Peyer's patch (tissue), 4 donors: Measurements from ENCODE around the gene CD300LB. TPM values are rescaled to one million over a fixed set of nuclear protein-coding genes. Genes with fewer than 3 reads are reported as not detected.

Source experiments
- DNase-seq, 3 donors: peaks; one replicate each; pipeline ENCODE4 v3.0.0-alpha.2; 2017 to 2019
- H3K27ac ChIP-seq, 4 donors: fragments of 200-600 bp; sonication (generic); one replicate each; pipeline ENCODE4 v1.5.1; 2016 to 2019
- H3K27me3 ChIP-seq, 2 donors: fragments of 200-600 bp; sonication (generic); one replicate each; pipeline ENCODE4 v1.5.1; 2019
- H3K36me3 ChIP-seq, 3 donors: fragments of 200-600 bp; sonication (generic); one replicate each; pipeline ENCODE4 v1.5.1; 2016 to 2019
- H3K4me1 ChIP-seq, 4 donors: fragments of 200-600 bp; sonication (generic); one replicate each; pipeline ENCODE4 v1.5.1; 2016 to 2019
- H3K4me3 ChIP-seq, 4 donors: fragments of 200-600 bp; sonication (generic); 1 replicate in 3 of 4; 2 replicates in 1 of 4; pipeline ENCODE4 v1.5.1; 2016 to 2019; ENCODE audit warnings: mild to moderate bottlenecking in 1 of 4
- H3K9me3 ChIP-seq, 4 donors: fragments of 200-600 bp; sonication (generic); one replicate each; pipeline ENCODE4 v1.5.1; 2016 to 2019; ENCODE audit warnings: mild to moderate bottlenecking in 1 of 4
- CTCF ChIP-seq, 6 experiments: fragments of 450-650 bp in 4 of 6; fragments of 200-600 bp in 2 of 6; sonication (generic) in 1 of 6; IDR thresholded peaks; one replicate each; pipeline ENCODE4 v1.5.1; 2017 to 2019; ENCODE audit warnings: antibody characterized with exemption in 6 of 6, mild to moderate bottlenecking in 3 of 6, moderate library complexity in 1 of 6
- POLR2A ChIP-seq, 2 donors: fragments of 450-650 bp; IDR thresholded peaks; one replicate each; pipeline ENCODE4 v1.5.1; 2017; ENCODE audit warnings: antibody characterized with exemption in 2 of 2, mild to moderate bottlenecking in 2 of 2, moderate library complexity in 2 of 2
- total RNA-seq, 4 donors: library from RNA; depleted of rRNA; stranded (reverse); fragments of >200 nt; gene quantifications; one replicate each; pipeline ENCODE4 v1.1.0, GENCODE V29; 2016

CD300LB gene
- total RNA-seq, 4 donors from 2014 or later, result not detected

DNA sequence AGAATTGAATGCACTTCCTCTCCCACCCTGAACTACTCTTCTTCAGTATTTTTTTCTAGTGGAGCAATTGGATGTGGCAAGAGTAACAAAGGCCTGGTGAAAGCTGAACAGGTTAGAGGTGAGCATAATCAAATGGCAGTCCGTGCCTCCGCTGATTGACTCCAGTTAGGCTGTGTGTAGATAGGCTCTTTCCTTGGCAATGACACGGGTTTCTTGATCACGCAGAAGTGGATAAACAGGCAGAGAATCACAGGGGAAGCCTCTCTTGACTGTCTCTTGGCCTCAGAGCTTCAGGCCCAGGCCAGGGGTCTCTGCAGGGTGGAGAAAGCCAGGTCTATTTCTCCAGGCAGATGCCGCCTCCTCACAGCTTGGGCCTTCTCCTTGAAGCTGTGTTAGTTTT, 4.2 kb downstream of the CD300LB start:
- Histone ChIP-seq H3K4me1 (no peaks in the 10 kb centered on the region), H3K9me3 (no peaks in the 10 kb centered on the region), H3K36me3 (no peaks in the 10 kb centered on the region), H3K4me3 (no peak overlapping the region), H3K27ac (no peak overlapping the region), H3K27me3 (no peaks in the 10 kb centered on the region)
- no peak for TF ChIP-seq CTCF (IDR thresholded peaks at IDR 0.05)
- TF ChIP-seq POLR2A (IDR thresholded peaks at IDR 0.05), result no peak
- DNase-seq, result peak in 1 of 3 donors; percentile 14

DNA sequence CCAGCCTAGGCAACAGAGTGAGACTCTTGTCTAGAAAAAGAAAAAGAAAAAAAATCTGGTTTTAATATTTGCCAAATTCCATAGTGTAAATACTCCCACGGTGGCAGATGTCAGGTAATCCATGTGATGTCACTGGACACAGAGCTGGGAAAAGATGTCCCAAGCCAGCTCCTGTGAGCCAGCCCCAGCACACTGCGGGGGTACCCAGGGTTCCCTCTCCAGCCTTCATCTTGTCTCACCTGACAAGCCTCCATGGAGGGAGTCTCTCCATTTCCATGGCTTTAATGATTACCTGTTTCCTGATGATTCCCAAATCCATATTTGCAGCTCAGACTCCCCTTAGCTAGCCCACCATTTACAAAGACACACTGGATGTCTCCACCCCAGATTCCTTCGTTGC, 4.6 kb downstream of the CD300LB start:
- Histone ChIP-seq H3K4me3 (no peak overlapping the region), H3K36me3 (no peaks in the 10 kb centered on the region), H3K27ac (no peak overlapping the region), H3K4me1 (no peaks in the 10 kb centered on the region), H3K9me3 (no peaks in the 10 kb centered on the region), H3K27me3 (no peaks in the 10 kb centered on the region)
- TF ChIP-seq CTCF (IDR thresholded peaks at IDR 0.05) (no peak), POLR2A (IDR thresholded peaks at IDR 0.05) (no peak)
- no peak for DNase-seq

- H3K27ac ChIP-seq, result no peak overlapping the region
Measured at GRCh38 chr17:74525781-74526288, 5.4 kb downstream of the CD300LB start.

DNA sequence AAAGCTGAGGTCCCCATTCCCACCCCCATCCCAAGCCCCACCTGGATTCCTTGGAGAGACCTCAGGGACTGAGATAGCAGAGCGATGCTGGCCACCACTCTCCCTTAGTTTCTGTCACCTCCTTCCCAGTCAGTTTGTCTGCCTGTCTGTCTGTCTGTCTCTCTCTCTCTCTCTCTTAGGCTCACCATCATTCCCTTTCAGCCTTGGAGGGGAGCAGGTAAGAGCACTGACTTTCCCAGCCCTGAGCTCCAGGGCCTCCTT, 5.9 kb downstream of the CD300LB start:
- Histone ChIP-seq H3K27ac (no peak overlapping the region), H3K4me1 (no peaks in the 10 kb centered on the region)
- no peak for DNase-seq

More at GRCh38 chr17:74525781-74526288, 5.4 kb downstream of the CD300LB start:
- no peaks in the 10 kb centered on the region for H3K27me3 ChIP-seq
- H3K4me3 ChIP-seq, result no peak overlapping the region
- H3K9me3 ChIP-seq, result no peaks in the 10 kb centered on the region
- peak in 1 of 3 donors; percentile 25 for DNase-seq
- TF ChIP-seq POLR2A (IDR thresholded peaks at IDR 0.05) (no peak), CTCF (IDR thresholded peaks at IDR 0.05) (no peak)
- no peaks in the 10 kb centered on the region for H3K4me1 ChIP-seq
- H3K36me3 ChIP-seq, result no peaks in the 10 kb centered on the region

DNA sequence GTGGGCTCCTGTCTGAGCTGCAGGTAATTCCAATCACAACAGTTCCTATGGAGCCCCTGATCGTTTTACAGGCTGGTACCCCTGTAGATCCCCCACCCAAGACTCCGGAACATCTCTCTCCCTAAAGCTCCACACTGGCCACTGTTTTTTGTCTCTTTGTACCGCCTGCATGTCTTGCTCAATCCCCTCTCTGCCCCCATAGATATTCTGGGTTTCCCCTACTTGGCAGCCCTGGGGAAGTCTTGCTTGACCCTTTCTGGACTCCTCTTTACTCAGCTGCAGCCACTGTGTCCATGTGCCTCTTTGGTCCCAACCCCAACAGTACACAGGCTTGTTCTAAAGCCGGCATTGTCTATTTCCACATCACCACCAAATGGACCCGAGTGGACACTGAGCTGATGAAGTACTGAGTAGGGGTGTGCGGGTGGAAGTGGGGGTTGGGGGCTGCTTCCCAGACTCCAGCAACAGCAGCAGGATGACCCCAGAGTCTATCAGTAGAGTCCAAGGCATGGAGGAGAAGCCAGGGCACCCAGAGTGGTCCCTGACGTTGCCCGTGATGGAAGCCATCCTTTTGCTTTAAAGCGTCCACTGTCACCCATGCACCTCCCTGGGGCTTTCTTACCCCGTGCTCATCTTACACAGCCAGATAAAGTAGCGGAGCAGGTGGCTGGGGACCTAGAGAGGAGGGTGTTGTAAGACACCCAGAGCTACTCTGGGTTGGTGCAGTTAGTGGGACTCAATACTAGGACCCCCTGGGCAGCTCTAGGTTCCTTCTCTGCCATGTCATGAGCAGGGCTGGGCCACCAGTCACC, 6.4 kb downstream of the CD300LB start:
- Histone ChIP-seq H3K4me1 (no peaks in the 10 kb centered on the region), H3K36me3 (no peaks in the 10 kb centered on the region), H3K9me3 (no peaks in the 10 kb centered on the region), H3K4me3 (no peak overlapping the region), H3K27me3 (no peaks in the 10 kb centered on the region), H3K27ac (no peak overlapping the region)
- TF ChIP-seq POLR2A (IDR thresholded peaks at IDR 0.05) (no peak), CTCF (IDR thresholded peaks at IDR 0.05) (no peak)
- peak in 1 of 3 donors; percentile 10 for DNase-seq

More for the DNA sequence above, 5.9 kb downstream of the CD300LB start:
- no peaks in the 10 kb centered on the region for H3K9me3 ChIP-seq
- H3K36me3 ChIP-seq, result no peaks in the 10 kb centered on the region
- no peak overlapping the region for H3K4me3 ChIP-seq
- TF ChIP-seq POLR2A (IDR thresholded peaks at IDR 0.05), result no peak
- TF ChIP-seq CTCF (IDR thresholded peaks at IDR 0.05), result no peak
- no peaks in the 10 kb centered on the region for H3K27me3 ChIP-seq
